IMR-90 (cell line): ENCODE measurements around the gene KRTAP10-11.
"Not testable (repeated sequence)": the region's sequence is repeated elsewhere in the genome, so short reads cannot be mapped to it uniquely, and the experiment has no call there.

Source experiments
- CEBPB ChIP-seq: IDR thresholded peaks from 2 replicates; pipeline ENCODE4 v1.6.1; 2012; ENCODE audit warnings: low read depth, low read length, improper control_type of control experiment
- FOS ChIP-seq: fragments of 150-350 bp; IDR thresholded peaks from 2 replicates; pipeline ENCODE4 v1.6.1; 2016; ENCODE audit warnings: low read depth, low read length
- POLR2A ChIP-seq: IDR thresholded peaks from 2 replicates; pipeline ENCODE4 v1.6.1; 2012; ENCODE audit warnings: mild to moderate bottlenecking, low read depth, low read length
- RAD21 ChIP-seq: IDR thresholded peaks from 2 replicates; pipeline ENCODE4 v1.6.1; 2012; ENCODE audit warnings: low read length, improper control_type of control experiment
- RCOR1 ChIP-seq: IDR thresholded peaks from 2 replicates; pipeline ENCODE4 v1.6.1; 2012; ENCODE audit warnings: mild to moderate bottlenecking, low read length, improper control_type of control experiment; ENCODE audit not compliant: insufficient replicate concordance
- RFX5 ChIP-seq: IDR thresholded peaks from 2 replicates; pipeline ENCODE4 v1.8.0; 2012; ENCODE audit warnings: low read depth, mild to moderate bottlenecking, low read length, moderate library complexity
- TF ChIP-seq, protein P1 (sequence below): conservative IDR thresholded peaks from 2 replicates; pipeline ENCODE4 v1.5.1; 2012; ENCODE audit warnings: mild to moderate bottlenecking, low read depth, low read length, improper control_type of control experiment

DNA sequence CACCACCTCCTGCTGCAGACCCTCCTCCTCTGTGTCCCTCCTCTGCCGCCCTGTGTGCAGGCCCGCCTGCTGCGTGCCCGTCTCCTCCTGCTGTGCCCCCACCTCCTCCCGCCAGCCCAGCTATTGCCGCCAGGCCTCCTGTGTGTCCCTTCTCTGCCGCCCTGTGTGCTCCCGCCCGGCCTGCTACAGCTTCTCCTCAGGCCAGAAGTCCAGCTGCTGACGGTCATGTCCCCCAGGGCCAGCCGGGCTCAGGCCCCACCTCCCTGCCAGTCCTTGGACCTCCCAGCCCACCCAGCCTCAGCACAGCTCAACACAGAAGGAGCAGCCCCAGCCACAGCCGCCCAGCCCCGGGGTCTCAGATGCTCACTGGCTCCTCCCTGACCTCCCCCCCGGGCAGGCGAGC is 18.4 kb upstream of the KRTAP10-11 start:
- TF ChIP-seq POLR2A, RFX5, RCOR1, RAD21, CEBPB, FOS: not testable (repeated sequence)
- TF ChIP-seq, protein P1, sequence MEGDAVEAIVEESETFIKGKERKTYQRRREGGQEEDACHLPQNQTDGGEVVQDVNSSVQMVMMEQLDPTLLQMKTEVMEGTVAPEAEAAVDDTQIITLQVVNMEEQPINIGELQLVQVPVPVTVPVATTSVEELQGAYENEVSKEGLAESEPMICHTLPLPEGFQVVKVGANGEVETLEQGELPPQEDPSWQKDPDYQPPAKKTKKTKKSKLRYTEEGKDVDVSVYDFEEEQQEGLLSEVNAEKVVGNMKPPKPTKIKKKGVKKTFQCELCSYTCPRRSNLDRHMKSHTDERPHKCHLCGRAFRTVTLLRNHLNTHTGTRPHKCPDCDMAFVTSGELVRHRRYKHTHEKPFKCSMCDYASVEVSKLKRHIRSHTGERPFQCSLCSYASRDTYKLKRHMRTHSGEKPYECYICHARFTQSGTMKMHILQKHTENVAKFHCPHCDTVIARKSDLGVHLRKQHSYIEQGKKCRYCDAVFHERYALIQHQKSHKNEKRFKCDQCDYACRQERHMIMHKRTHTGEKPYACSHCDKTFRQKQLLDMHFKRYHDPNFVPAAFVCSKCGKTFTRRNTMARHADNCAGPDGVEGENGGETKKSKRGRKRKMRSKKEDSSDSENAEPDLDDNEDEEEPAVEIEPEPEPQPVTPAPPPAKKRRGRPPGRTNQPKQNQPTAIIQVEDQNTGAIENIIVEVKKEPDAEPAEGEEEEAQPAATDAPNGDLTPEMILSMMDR: not testable (repeated sequence)
